Nephron (organoid): ENCODE measurements around the gene SYCP2.

Experiments used
- H3K27ac Mint-ChIP-seq, 3 experiments: 2 replicates each; pipeline ENCODE4 v1.8.0; 2020; ENCODE audit warnings: mixed read lengths in 3 of 3, mild to moderate bottlenecking in 2 of 3, moderate library complexity in 1 of 3
- H3K27me3 Mint-ChIP-seq: 2 replicates; pipeline ENCODE4 v1.8.0; 2021; ENCODE audit warnings: low read depth, mild to moderate bottlenecking, moderate library complexity, mixed read lengths
- H3K36me3 Mint-ChIP-seq: 2 replicates; pipeline ENCODE4 v1.8.0; 2020; ENCODE audit warnings: low read depth, mixed read lengths
- H3K4me1 Mint-ChIP-seq: 2 replicates; pipeline ENCODE4 v1.8.0; 2020; ENCODE audit warnings: mixed read lengths
- H3K4me3 Mint-ChIP-seq, 3 experiments: 2 replicates each; pipeline ENCODE4 v1.8.0; 2020; ENCODE audit warnings: mild to moderate bottlenecking in 3 of 3, mixed read lengths in 3 of 3, moderate library complexity in 2 of 3
- H3K9me3 Mint-ChIP-seq: 2 replicates; pipeline ENCODE4 v1.8.0; 2020; ENCODE audit warnings: mixed read lengths
- CTCF ChIP-seq, 3 experiments: fragments of 200-600 bp; sonication (generic); IDR thresholded peaks; one replicate each; pipeline ENCODE4 v1.5.0; 2021; ENCODE audit warnings: antibody characterized with exemption in 3 of 3; ENCODE audit not compliant: unreplicated experiment in 3 of 3

The SYCP2 gene

GRCh38 chr20:59839400-59839799, 94.0 kb downstream of the SYCP2 start:
- no peak overlapping the region for H3K4me3 Mint-ChIP-seq
- no peaks in the 10 kb centered on the region for H3K9me3 Mint-ChIP-seq
- H3K4me1 Mint-ChIP-seq = peaks cover 42% of the 10 kb centered on the region
- no peaks in the 10 kb centered on the region for H3K36me3 Mint-ChIP-seq
- TF ChIP-seq CTCF (IDR thresholded peaks at IDR 0.05; ENCODE audit: unreplicated experiment in 3 of 3) = no peak
- no peak overlapping the region for H3K27ac Mint-ChIP-seq
- H3K27me3 Mint-ChIP-seq = peaks cover 39% of the 10 kb centered on the region

GRCh38 chr20:59837623-59838394, 95.6 kb downstream of the SYCP2 start:
- Mint-ChIP-seq H3K4me3 (peak overlapping the region in 2 of 3 experiments; percentile 4 to 33), H3K9me3 (no peaks in the 10 kb centered on the region), H3K27me3 (peaks cover 43% of the 10 kb centered on the region), H3K36me3 (no peaks in the 10 kb centered on the region), H3K27ac (no peak overlapping the region), H3K4me1 (peaks cover 48% of the 10 kb centered on the region)
- no peak for TF ChIP-seq CTCF (IDR thresholded peaks at IDR 0.05; ENCODE audit: unreplicated experiment in 3 of 3)

DNA sequence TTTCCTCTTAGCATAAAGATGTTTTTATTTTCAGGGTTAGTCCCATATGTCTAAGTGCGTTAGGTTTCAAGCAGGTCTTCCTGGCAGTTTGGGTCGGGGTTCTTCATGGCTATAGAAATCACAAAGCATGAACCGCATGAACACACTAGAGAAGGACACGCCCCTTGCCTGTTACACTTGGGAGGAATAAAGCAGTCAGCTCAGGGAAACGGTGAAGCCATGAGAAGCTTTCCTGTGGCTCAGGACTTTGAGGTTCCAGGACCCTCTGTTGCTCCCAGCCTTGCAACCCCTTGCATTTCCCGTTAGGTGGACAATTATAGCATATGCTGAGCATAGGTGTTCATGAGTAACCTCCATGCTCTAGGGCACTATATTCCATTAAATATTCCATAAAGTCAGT, 96.7 kb downstream of the SYCP2 start:
- Mint-ChIP-seq H3K36me3 (no peaks in the 10 kb centered on the region), H3K4me1 (peaks cover 52% of the 10 kb centered on the region), H3K9me3 (no peaks in the 10 kb centered on the region), H3K4me3 (peak overlapping the region; percentile 3 to 58 (median 40)), H3K27me3 (peaks cover 43% of the 10 kb centered on the region), H3K27ac (peak overlapping the region in 2 of 3 experiments; percentile 50 to 64)
- TF ChIP-seq CTCF (IDR thresholded peaks at IDR 0.05; ENCODE audit: unreplicated experiment in 3 of 3) = no peak

DNA sequence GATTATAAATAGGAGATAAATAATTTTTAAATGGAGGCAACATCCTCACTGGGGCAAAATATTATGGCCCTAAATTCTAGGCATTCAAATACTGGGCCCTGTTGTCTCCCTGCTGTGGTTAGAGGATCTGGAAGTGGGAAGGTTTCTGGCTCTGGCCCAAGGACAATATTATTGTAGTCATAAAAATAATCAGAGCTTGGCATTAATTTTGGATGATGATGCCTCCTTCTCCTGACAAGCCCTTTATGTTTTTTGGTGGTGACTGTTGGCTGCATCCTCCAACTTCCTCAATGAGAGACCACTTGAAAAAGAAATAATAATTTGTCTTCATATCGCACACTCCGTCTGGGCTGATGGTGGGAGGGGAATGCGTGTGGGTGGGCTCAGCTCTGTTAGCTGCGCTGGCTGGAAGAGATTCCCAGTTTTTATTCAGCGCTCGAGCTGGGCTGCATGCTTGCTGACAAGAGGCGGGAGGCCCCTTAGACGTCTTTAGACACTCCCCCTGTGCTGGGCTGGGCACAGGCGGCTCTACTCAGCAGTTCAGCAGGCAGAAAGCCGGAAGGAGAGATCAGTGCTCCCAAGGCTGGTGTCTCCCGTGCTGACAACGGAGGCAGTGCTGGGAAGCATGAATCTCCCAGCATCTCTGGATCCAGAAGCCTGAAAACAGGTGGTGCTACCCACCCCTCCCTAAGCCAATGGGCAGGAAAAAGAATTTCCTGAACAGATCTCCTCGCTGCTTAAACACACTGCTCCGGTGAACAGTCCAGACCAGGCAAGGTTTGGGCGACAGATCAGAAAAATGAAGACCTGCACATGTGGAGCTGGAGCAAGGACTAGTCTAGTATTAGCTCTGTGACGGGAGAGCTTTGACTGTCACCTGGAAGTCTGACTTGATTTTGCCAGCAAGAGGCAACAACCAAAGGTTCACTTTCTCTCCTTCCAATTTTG, 97.7 kb downstream of the SYCP2 start:
- H3K27ac Mint-ChIP-seq = peak overlapping the region; percentile 2 to 64 (median 50)
- H3K27me3 Mint-ChIP-seq = peaks cover 39% of the 10 kb centered on the region
- no peaks in the 10 kb centered on the region for H3K9me3 Mint-ChIP-seq
- H3K36me3 Mint-ChIP-seq = no peaks in the 10 kb centered on the region
- H3K4me1 Mint-ChIP-seq = peaks cover 57% of the 10 kb centered on the region
- peak overlapping the region; percentile 3 to 58 (median 40) for H3K4me3 Mint-ChIP-seq
- no peak for TF ChIP-seq CTCF (IDR thresholded peaks at IDR 0.05; ENCODE audit: unreplicated experiment in 3 of 3)

- Mint-ChIP-seq H3K27me3 (peaks cover 42% of the 10 kb centered on the region), H3K9me3 (no peaks in the 10 kb centered on the region), H3K36me3 (no peaks in the 10 kb centered on the region), H3K27ac (peak overlapping the region; percentile 2 to 64 (median 50)), H3K4me1 (peaks cover 61% of the 10 kb centered on the region), H3K4me3 (peak overlapping the region in 1 of 3 experiments; percentile 5)
- TF ChIP-seq CTCF (IDR thresholded peaks at IDR 0.05; ENCODE audit: unreplicated experiment in 3 of 3) = no peak
Observed at GRCh38 chr20:59835057-59835447, 98.4 kb downstream of the SYCP2 start.
